Skeletal muscle satellite cell (primary cell): ENCODE measurements around the gene BRAT1.
"Not testable (repeated sequence)": the region's sequence is repeated elsewhere in the genome, so short reads cannot be mapped to it uniquely, and the experiment has no call there.

Source experiments
- H3K27me3 ChIP-seq: 2 replicates; pipeline ENCODE4 v1.7.0; 2013; ENCODE audit warnings: low read length; ENCODE audit not compliant: control insufficient read depth, insufficient read depth
- H3K36me3 ChIP-seq: 2 replicates; pipeline ENCODE4 v1.7.0; 2013; ENCODE audit warnings: mild to moderate bottlenecking, control low read depth, low read length; ENCODE audit not compliant: insufficient read depth
- H3K4me1 ChIP-seq: 2 replicates; pipeline ENCODE4 v1.7.0; 2013; ENCODE audit warnings: low read length; ENCODE audit not compliant: control insufficient read depth, insufficient read depth
- H3K4me2 ChIP-seq: 2 replicates; pipeline ENCODE4 v1.7.0; 2013; ENCODE audit warnings: mild to moderate bottlenecking, low read length
- H3K4me3 ChIP-seq: 2 replicates; pipeline ENCODE4 v1.7.0; 2013; ENCODE audit warnings: low read length
- H3K9ac ChIP-seq: 2 replicates; pipeline ENCODE4 v1.7.0; 2013; ENCODE audit warnings: mild to moderate bottlenecking, low read depth, low read length, moderate library complexity
- H3K9me3 ChIP-seq: replicated peaks from 2 replicates; pipeline ENCODE4 v1.7.0; 2013; ENCODE audit warnings: mild to moderate bottlenecking, control low read depth, low read length

Gene BRAT1

DNA sequence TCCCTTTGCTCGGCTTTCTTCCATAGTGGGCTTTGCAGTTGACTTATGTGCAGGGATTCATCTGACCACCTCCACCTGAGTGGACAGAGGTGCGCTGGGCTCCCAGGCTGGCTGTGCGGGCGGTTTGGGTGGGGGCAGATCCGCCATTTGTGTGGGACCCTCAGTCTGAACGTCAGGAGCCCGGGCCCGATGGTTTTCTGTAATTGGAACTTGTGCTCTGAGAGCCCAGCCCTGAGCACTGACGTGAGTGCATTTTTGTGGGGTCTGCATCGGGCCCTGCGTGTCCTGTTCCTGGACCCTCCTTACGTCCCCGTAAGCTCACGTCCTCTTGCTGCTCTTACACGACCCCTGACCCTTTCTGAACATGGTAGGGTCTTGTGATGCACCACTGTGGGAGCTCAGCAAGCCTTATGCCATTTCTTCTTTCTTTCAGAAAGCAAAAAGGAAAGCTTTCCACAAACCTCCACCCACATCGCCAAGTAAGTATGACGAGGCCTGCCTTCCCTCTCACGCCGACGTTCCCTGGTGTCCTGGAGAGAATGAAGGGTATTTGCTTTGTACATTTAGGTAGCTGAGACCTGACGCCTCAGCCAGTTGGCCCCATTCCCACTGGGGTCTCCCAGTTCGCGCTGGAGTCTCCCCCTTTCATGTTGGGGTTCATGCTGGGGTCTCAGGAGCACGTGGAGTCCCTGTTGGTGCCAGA is 13.3 kb upstream of the BRAT1 start:
- Histone ChIP-seq H3K9me3 (no peaks in the 10 kb centered on the region), H3K9ac (no peak overlapping the region), H3K4me3 (no peak overlapping the region), H3K4me1 (peaks cover 7% of the 10 kb centered on the region), H3K4me2 (no peak overlapping the region), H3K27me3 (no peaks in the 10 kb centered on the region), H3K36me3 (peaks cover 14% of the 10 kb centered on the region)

DNA sequence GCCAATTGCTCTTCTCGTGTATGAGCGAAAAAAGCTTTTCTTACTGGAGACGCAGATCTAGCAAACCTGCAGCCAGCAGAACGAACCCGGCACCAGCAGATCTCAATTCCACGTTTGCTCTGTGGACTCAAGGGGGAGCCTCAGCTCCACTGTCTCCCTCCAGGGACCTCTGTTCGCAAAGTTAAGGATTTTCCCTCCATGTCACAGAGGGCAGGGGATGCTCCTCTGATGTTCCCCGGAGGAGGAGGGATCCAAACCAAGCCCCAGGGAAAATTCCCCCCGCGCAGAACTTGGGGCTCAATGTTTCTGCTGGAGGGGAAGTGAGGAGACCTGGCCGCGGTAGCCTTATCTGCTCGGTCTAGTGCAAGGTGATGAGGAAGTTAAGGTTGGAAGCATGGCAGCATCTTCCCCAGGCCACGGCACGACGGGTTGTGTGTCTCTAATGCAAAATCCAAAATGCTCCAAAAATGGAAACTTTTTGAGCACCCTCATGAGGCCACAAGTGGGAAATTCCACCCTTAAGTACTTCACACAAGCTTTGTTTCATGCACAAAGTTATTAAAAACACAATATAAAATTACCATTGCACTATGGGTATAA is 12.5 kb upstream of the BRAT1 start:
- H3K4me1 ChIP-seq: peaks cover 7% of the 10 kb centered on the region
- no peak overlapping the region for H3K4me3 ChIP-seq
- no peak overlapping the region for H3K4me2 ChIP-seq
- no peak overlapping the region for H3K9ac ChIP-seq
- H3K27me3 ChIP-seq: no peaks in the 10 kb centered on the region
- H3K9me3 ChIP-seq: no peaks in the 10 kb centered on the region
- peaks cover 11% of the 10 kb centered on the region for H3K36me3 ChIP-seq

DNA sequence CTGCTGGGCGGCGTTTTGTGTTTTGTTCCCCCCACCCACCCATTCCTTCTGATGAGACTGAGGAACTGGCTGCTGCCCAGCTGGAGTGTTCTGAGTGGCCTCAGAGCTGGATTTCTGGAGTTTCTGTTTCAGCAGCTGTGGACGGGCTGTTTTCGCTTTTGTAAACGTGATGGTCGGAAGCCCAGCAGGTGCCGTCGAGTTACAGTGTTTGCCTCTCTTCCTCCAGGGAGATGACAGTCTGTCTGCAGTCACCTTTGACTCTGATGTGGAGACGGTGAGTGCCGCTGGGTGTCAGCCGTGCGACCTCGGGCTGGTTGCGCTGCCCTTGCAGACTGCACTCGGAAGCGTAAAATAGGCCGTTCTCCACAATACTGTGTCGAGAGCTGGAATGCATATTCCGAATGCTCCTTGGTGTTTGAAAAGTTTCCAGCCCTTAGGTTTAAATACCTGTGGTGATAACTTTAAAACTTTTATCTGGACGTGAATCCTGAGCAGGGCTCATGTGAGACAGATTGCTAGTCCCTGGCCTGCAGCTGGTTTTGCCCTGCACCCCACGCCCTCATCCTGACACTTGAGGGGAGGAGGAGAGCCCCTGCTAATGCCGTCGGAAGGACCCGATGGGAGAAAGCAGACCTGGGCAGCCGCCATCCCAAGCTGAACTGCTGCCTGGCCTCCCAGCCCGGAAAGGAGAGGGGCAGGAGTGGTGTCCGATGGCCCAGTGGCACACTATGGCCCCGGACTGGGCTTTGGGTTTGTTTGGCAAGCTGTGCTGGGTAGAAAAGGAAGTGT is 11.8 kb upstream of the BRAT1 start:
- H3K4me2 ChIP-seq: peak overlapping the region; percentile 48
- peaks cover 7% of the 10 kb centered on the region for H3K4me1 ChIP-seq
- H3K36me3 ChIP-seq: peaks cover 5% of the 10 kb centered on the region
- H3K27me3 ChIP-seq: no peaks in the 10 kb centered on the region
- H3K9ac ChIP-seq: no peak overlapping the region
- no peak overlapping the region for H3K4me3 ChIP-seq
- H3K9me3 ChIP-seq: no peaks in the 10 kb centered on the region

DNA sequence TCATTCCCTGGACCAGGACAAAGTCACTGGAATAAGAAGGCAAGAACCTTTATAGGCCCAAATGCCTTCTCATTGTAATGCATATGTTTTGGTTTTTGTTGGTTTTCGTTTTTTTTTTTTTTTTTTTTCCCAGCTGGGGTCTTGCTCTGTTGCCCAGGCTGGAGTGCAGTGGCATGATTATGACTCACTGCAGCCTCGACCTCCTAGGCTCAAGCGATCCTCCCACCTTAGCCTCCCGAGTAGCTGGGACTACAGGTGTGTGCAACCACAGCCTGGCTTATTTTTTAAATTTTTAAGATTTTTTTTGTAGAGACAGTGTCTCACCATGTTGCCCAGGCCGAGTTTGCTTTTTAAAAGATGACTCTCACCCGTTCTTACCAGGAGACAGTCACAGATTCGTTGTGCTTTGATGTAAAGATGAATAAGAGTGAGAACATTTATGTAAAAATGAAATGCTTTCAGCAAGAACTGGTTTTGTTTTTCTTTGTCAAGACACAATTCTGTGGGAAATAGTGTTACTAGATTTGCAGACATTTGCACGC is 11.1 kb upstream of the BRAT1 start:
- H3K4me1 ChIP-seq: peaks cover 7% of the 10 kb centered on the region
- H3K9ac ChIP-seq: no peak overlapping the region
- H3K4me3 ChIP-seq: no peak overlapping the region
- no peaks in the 10 kb centered on the region for H3K27me3 ChIP-seq
- H3K36me3 ChIP-seq: no peaks in the 10 kb centered on the region
- no peaks in the 10 kb centered on the region for H3K9me3 ChIP-seq
- peak overlapping the region; percentile 48 for H3K4me2 ChIP-seq

DNA sequence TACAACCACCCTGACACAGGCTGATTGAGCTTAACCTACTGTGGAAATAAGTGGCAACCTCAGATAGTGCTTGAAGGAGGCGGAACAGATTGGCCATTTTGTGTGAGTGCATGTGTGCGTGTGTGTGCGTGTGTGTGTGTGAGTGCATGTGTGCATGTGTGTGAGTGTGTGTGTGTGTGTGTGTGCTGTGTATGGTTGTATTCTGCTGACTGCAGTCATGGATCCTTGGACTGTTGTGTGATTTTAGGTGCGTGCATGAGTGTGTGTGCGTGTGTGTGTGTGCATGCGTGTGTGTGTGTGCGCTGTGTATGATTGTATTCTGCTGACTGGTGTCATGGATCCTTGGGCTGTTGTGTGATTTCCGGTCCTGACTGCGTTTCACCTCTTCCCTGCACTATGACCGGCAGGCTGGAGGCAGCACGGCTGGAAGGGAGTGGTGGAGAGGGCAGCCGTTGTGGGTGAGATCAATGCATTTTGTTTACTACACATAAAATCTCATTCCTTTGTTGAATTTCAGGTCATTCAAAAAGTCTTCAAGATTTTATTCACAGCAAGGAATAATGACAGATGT is 9.7 kb upstream of the BRAT1 start:
- no peaks in the 10 kb centered on the region for H3K27me3 ChIP-seq
- H3K4me3 ChIP-seq: no peak overlapping the region
- peaks cover 10% of the 10 kb centered on the region for H3K4me1 ChIP-seq
- H3K9ac ChIP-seq: no peak overlapping the region
- H3K4me2 ChIP-seq: no peak overlapping the region
- H3K36me3 ChIP-seq: no peaks in the 10 kb centered on the region
- H3K9me3 ChIP-seq: no peaks in the 10 kb centered on the region

DNA sequence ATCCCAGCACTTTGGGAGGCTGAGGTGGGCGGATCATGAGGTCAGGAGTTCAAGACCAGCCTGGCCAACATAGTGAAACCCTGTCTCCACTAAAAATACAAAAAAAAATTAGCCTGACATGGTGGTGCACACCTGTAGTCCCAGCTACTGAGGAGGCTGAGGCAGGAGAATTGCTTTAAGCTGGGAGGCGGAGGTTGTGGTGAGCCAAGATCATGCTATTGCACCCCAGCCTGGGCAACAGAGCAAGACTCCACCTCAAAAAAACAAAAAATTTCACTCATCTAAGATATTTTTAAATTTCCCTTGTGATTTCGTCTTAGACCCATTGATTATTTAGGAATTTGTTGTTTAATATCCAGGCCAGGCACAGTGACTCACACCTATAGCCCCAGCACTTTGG is 8.6 kb upstream of the BRAT1 start:
- H3K4me1 ChIP-seq: peaks cover 14% of the 10 kb centered on the region
- not testable (repeated sequence) for H3K9ac ChIP-seq, H3K4me2 ChIP-seq, H3K36me3 ChIP-seq, H3K4me3 ChIP-seq, H3K9me3 ChIP-seq, H3K27me3 ChIP-seq

DNA sequence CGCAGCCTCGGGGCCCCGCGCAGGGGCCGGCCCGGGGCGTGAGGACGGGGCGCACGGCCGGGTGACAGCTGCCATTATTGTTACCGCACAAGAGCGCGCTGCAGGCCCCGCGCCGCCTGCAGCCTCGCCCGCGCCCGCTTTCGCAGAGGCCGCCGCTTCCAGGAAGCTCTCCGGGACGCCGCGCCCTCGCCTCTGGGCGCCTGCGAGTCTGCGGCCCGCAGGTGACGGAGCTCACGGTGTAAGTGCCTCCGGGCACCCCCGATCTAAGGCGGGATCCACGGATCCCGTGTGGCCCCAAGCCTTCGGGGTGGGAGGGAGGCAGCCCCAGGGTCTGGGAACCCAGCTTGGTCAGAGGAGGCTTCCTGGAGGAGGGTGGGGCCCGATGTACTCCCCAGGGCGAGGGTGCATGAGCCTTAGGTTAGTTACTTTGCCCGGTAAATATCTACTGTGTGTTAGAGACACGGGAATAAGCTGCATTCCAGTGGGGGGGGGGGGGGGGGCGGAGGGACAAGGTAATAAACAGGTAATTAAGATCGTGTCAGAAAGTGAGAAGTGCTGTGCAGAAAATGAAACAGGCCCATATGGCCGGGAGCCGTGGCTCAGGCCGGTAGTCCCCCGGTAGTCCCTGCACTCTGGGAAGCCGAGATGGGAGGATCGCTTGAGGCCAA is 4.1 kb upstream of the BRAT1 start:
- H3K9me3 ChIP-seq: no peaks in the 10 kb centered on the region
- peak overlapping the region; percentile 98 for H3K4me2 ChIP-seq
- H3K9ac ChIP-seq: peak overlapping the region; percentile 85
- peaks cover 16% of the 10 kb centered on the region for H3K4me1 ChIP-seq
- H3K27me3 ChIP-seq: no peaks in the 10 kb centered on the region
- no peaks in the 10 kb centered on the region for H3K36me3 ChIP-seq
- H3K4me3 ChIP-seq: peak overlapping the region; percentile 90

DNA sequence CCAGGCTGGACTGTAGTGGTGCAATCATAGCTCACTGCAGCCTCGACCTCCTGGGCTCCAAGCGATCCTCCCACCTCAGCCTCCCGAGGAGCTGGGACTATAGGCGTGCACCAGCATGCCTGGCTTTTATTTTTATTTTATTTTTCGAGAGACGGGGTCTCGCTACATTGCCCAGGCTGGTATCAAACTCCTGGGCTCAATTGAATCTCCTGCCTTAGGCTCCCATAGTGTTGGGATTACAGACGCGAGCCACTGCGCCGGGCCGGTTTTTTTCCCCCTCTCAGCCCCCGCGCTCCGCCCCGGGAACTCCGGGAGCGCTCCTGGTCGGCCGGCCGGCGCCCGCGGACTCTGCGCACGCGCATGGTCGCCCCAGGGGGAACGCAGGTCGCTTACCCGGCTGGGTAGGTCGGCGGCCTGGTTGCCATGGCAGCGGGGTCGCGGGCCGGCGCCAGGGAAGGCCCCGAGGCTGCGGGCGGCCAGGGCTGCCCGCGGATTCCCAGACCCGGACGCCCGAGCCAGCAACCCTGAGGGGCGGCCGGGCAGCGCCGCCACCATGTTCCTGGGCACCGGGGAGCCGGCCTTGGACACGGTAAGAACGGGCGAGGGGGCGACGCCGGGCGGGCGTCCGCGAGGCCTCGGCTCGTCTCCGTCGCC is 3.4 kb upstream of the BRAT1 start, which contains the start of gene IQCE:
TSS of gene IQCE (plus strand) at position 351 of the 654 bp plus-strand sequence. CDS start at position 554, 203 bp downstream.
- H3K27me3 ChIP-seq: no peaks in the 10 kb centered on the region
- peak within 1 kb of the TSS; percentile 98 for H3K4me2 ChIP-seq
- no peaks in the 10 kb centered on the region for H3K9me3 ChIP-seq
- peak within 1 kb of the TSS; percentile 90 for H3K4me3 ChIP-seq
- H3K36me3 ChIP-seq: no peaks in the 10 kb centered on the region
- peaks cover 22% of the 10 kb centered on the region for H3K4me1 ChIP-seq
- peak within 1 kb of the TSS; percentile 85 for H3K9ac ChIP-seq

DNA sequence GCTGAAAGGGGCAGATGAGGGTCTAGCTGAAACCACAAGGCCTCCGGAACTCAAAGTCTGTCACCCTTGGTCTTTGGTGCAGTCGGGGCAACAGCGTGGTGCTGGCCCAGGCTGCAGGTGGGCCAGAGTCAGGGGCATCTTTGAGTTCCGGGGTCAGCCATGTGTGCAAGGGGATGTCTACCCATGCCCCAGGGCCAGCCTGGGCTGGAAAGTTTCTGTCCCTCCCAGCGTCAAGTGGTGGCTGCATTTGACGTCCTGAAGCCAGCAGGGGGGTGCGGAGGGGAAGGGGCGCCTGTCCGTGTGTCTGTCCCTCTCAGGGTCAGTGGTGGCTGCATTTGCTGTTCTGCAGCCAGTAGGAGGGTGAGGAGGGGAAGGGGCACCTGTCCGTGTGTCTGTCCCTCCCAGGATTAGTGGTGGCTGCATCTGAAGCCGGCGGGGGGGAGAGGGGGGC is 638 bp downstream of the BRAT1 start:
- H3K27me3 ChIP-seq: no peaks in the 10 kb centered on the region
- no peaks in the 10 kb centered on the region for H3K9me3 ChIP-seq
- peak overlapping the region; percentile 83 for H3K4me2 ChIP-seq
- peaks cover 9% of the 10 kb centered on the region for H3K36me3 ChIP-seq
- peaks cover 23% of the 10 kb centered on the region for H3K4me1 ChIP-seq
- peak overlapping the region; percentile 82 for H3K4me3 ChIP-seq
- peak overlapping the region; percentile 90 for H3K9ac ChIP-seq

DNA sequence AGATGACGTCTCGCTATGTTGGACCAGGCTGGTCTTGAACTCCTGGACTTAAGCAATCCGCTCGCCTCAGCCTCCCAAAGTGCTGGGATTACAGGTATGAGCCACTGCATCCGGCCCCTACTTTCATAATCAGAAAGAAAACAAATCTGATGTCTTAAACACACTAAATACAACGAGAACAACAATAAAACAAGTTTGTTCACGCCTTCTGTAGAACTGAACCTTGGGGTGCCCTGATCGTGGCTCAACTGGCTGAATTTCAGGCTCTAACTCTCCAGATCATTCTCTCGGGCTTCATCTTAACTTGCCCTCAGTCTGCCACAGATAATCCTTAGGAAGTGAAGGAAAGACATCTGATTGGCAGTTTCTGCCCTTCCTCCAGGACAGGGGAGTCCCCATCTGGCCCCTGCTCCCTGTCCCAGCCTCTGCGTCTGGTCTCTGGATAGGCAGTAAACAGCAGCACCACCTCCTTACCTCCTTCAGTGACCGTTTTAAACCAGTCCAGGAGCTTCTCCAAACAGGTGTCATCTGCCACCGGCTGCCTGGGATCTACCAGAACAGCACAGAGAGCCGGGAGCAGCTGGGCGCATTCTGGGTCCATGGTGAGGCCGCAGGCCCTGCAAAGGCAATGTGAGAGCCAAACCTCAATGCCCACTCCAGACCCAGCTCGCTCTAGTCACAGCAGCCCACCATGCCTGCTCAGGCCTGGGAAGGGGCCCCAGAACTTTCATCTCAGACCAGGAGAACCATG is 1.3 kb downstream of the BRAT1 start:
- Histone ChIP-seq H3K9me3 (no peaks in the 10 kb centered on the region), H3K4me3 (peak overlapping the region; percentile 82), H3K36me3 (peaks cover 9% of the 10 kb centered on the region), H3K4me1 (peaks cover 22% of the 10 kb centered on the region), H3K9ac (peak overlapping the region; percentile 90), H3K27me3 (no peaks in the 10 kb centered on the region), H3K4me2 (peak overlapping the region; percentile 83)
